Activated CD4-positive, alpha-beta T cell treated with anti-CD3 and anti-CD28 coated beads for 1 hour (primary cell): ENCODE results near the gene CNPY4.
A peak's percentile ranks its signal among the peaks of the same experiment; 100 is the strongest.

Experiments
- DNase-seq: peaks from one replicate; pipeline ENCODE4 v3.0.0-alpha.2; 2020

The CNPY4 gene

GRCh38 chr7:100093054-100093453, 26.4 kb upstream of the CNPY4 start:
- no peak for DNase-seq

- DNase-seq, result no peak
These were observed 25.9 kb upstream of the CNPY4 start for GRCh38 chr7:100093498-100093897.

- no peak for DNase-seq
These were observed 25.4 kb upstream of the CNPY4 start for GRCh38 chr7:100093925-100094486.

GRCh38 chr7:100095289-100095688, 24.1 kb upstream of the CNPY4 start:
- DNase-seq, result no peak

- no peak for DNase-seq
These were observed 23.7 kb upstream of the CNPY4 start for GRCh38 chr7:100095704-100096103.

- DNase-seq, result no peak
These were observed 20.5 kb upstream of the CNPY4 start for GRCh38 chr7:100098913-100099312.

GRCh38 chr7:100099452-100099851, 20.0 kb upstream of the CNPY4 start:
- DNase-seq, result no peak

GRCh38 chr7:100100420-100101015, 18.9 kb upstream of the CNPY4 start:
- peak; percentile 79 for DNase-seq

GRCh38 chr7:100101016-100101862, 18.2 kb upstream of the CNPY4 start, which contains the start of the genes AP4M1 and MCM7:
Gene AP4M1, plus strand, starts transcription at chr7:100101643. Its CDS starts 72 bp downstream, at chr7:100101715.
Gene MCM7, minus strand, starts transcription at chr7:100101397. Its CDS starts 103 bp downstream, at chr7:100101294.
- DNase-seq, result peak; percentile 90

- DNase-seq, result no peak
These were observed 16.2 kb upstream of the CNPY4 start for GRCh38 chr7:100102950-100103840.

- no peak for DNase-seq
These were observed 13.9 kb upstream of the CNPY4 start for GRCh38 chr7:100105534-100105933.

- no peak for DNase-seq
These were observed 12.8 kb upstream of the CNPY4 start for GRCh38 chr7:100106633-100107032.

- DNase-seq, result no peak
These were observed 12.2 kb upstream of the CNPY4 start for GRCh38 chr7:100107125-100107737.

- no peak for DNase-seq
These were observed 11.5 kb upstream of the CNPY4 start for GRCh38 chr7:100107890-100108289.

- DNase-seq, result no peak
These were observed 9.8 kb upstream of the CNPY4 start for GRCh38 chr7:100109521-100110163.

- DNase-seq, result no peak
These were observed 8.3 kb upstream of the CNPY4 start for GRCh38 chr7:100111156-100111555.

GRCh38 chr7:100111914-100112313, 7.5 kb upstream of the CNPY4 start:
- DNase-seq, result no peak

- DNase-seq, result no peak
These were observed 4.4 kb upstream of the CNPY4 start for GRCh38 chr7:100115026-100115425.

GRCh38 chr7:100118388-100119071, 904 bp upstream of the CNPY4 start:
- no peak for DNase-seq

- peak; percentile 51 for DNase-seq
These were observed 717 bp downstream of the CNPY4 start for GRCh38 chr7:100119970-100120732.

GRCh38 chr7:100120733-100121036, 1.3 kb downstream of the CNPY4 start:
- no peak for DNase-seq
